ENCODE results near the gene RBM15B.

RBM15B gene

DNA sequence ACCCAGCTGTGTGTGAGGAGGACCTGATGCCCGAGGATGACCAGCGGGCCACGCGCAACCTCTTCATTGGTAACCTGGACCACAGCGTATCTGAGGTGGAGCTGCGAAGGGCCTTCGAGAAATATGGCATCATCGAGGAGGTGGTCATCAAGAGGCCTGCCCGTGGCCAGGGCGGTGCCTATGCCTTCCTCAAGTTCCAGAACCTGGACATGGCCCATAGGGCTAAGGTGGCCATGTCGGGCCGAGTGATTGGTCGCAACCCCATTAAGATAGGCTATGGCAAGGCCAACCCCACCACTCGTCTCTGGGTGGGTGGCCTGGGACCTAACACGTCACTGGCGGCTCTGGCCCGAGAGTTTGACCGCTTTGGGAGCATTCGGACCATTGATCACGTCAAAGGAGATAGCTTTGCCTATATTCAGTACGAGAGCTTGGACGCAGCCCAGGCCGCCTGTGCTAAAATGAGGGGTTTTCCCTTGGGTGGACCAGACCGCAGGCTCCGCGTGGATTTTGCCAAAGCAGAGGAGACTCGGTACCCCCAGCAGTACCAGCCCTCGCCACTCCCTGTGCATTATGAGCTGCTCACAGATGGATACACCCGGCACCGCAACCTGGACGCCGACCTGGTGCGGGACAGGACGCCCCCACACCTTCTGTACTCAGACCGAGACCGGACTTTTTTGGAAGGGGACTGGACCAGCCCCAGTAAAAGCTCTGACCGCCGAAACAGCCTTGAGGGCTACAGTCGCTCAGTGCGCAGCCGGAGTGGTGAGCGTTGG lies 1.5 kb downstream of the RBM15B start:
- no peak for DNase-seq

DNA sequence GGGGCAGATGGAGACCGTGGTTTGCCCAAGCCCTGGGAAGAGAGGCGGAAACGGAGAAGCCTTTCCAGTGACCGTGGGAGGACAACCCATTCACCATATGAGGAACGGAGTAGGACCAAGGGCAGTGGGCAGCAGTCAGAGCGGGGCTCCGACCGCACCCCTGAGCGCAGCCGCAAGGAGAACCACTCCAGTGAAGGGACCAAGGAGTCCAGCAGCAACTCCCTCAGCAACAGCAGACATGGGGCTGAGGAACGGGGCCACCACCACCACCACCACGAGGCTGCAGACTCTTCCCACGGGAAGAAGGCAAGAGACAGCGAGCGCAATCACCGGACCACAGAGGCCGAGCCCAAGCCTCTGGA lies 2.0 kb downstream of the RBM15B start:
- no peak for DNase-seq

DNA sequence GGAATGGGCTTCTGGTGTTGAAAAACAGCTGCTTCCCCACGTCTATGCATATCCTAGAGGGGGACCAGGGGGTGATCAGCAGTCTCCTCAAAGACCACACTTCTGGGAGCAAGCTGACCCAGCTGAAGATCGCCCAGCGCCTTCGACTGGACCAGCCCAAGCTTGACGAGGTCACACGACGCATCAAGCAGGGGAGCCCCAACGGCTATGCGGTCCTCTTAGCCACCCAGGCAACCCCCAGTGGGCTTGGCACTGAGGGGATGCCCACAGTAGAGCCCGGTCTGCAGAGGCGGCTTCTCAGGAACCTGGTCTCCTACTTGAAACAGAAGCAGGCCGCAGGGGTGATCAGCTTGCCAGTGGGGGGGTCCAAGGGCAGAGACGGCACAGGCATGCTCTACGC lies 2.5 kb downstream of the RBM15B start:
- DNase-seq = no peak

DNA sequence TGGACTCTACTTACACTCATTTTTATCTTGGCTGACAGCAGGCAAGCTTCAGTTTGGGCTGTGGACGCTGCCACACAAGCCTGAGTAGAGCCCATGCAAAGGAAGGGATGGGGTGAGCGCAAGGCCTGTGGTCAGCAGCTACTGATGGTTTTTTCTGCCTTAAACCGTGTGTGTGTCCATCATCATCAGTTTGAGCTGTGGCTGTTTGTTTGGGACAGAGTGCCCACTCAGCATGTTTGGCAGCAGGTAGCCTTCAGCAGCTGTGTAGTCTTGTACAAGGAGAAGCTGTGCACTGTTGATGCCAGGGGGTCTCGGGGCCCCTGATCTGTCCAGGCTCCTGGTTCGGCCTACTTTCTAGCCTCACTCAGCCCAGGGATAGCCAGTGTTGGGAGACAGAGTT lies 3.5 kb downstream of the RBM15B start:
- no peak for DNase-seq

DNA sequence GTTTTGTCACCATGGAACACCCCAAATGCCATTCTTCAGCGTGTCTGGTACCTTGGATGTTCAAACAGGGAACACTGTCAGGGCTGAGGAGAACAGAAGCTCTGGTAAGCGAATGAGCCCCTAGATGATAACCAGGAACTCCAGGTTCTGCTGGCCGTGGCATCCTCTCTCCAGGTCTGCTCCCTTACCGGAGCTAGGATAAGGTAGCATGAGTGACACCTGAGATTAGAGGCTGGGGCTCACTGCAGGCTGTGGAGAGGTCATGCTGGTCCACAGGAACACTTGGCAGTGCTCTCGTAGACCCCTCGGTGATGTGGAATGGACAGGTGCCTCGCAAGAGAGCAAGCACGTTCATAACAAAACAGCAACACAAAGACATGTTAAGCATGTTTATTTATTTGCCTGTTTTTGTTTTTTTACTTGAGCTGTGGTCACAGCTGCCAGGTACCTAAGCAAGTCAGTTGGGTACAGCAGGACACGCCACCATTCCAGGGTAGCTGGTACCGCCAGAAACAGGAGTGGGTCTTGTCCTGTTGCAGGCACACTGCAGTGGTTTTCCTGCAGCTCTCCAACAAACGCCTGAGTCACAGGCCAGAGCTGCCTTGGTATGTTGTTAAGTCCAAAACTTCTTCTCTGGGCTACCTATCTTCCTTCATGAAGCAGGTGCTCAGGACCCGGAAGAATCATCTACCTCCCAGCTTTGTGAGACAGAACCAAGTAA lies 4.6 kb downstream of the RBM15B start:
- DNase-seq = no peak

DNA sequence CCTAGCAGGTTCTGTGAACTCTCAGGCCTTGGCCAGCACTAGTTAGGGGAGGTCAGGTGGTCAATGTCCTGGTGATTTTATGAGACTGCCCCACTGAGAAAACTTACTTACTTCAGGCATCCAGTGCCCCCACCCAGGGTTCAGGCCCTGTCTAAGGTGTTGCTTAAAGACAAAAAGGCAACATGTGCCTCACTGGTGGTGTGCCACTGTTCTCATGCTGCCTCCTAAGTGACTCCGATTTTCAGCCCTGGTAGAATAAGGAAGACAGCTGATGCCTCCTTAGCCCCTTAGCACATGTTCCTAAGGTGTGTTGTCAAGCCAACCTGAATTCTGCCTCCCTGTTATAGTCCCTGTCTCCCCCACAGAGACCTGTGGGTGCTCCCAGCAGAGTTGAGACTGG lies 5.3 kb downstream of the RBM15B start:
- no peak for DNase-seq

DNA sequence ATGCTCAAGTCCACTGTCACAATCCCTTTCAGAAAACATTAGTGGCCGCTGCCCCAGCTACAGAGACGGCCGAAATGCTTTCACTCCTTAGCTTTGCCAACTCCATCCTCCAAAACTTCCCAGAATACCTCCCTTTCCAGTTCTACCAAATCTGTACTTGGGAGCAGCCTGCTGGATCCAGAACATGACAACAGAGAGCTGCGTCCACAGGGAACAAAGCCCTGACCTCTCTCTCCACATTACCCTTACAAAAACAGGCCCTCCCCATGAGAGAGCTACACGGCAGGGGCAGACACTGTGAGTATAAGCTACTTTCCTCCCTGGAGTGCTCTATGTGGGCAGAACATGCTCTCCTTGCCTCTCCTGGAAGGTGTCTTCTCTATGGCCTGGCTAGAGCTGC lies 6.3 kb downstream of the RBM15B start:
- DNase-seq = no peak

DNA sequence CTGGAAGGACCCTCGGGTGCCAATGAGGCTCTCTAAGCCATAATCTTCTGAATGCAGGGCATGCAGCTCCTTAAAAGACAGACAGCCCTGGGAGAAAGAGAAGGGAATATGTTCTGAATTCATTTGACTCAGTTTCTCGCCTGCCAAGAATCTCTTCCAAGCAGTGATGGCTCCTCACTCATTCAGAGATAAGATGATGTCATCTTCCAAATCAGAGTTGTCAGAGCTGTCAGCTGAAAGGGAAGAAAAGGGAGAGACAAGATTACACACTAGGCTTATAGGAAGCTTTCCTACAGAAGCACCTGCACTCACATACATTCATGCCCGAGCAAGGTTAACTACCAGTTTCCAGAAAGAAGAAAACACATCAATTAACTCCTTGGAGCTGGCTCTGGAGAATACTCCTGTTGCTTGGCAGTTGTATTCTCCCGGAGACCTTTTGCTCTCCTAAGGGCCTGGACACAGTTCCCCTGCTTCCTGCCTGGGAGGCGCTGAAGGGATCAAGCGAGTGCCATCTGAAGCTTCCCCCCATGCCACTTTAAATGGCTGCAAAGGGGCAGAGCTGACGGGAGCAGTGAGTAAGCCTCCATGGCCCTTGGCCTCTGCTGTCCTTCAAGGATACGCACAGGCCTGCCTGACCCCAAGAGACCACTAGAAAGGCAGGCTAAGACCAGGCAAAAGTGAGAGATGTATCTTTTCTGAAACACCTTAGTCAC lies 7.7 kb downstream of the RBM15B start:
- no peak for DNase-seq

DNA sequence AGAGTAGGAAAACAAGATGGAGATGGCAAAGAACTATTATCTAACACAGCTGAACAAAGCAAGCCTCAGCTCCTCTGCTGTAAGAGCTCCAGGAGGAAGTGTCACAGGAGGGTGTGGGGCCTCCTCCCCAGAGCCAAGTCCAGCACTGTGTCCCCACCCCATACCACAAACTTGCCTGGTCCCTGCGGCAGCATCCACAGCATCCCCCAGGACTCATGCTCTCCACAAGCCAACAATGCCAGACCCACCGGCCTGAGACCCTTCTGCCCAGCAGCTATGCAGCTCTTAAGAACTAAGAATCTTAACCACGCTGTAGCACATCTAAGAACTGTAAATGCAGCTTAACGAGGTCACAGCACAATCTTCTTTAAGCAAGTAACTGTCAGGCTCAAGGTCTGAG lies 9.1 kb downstream of the RBM15B start:
- DNase-seq = no peak

DNA sequence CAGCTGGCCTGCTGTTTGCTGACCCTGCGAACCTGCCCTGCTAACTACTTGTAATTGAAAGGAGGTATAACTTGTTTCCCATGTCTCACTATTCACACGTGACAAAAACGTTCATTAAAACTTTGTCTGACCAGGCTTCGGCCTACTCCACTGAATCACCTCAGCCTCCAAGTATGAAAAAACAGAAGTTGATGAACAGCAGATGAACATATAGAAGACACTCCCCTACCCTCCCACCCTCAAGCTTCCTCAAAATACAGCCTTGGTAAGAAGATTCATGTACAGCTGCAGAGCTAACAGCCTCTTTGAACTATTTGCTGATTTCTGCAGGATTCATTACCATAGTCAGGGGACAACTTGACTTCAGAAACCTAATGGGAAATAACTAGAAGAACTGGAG lies 10.7 kb downstream of the RBM15B start:
- DNase-seq = peak; percentile 73

DNA sequence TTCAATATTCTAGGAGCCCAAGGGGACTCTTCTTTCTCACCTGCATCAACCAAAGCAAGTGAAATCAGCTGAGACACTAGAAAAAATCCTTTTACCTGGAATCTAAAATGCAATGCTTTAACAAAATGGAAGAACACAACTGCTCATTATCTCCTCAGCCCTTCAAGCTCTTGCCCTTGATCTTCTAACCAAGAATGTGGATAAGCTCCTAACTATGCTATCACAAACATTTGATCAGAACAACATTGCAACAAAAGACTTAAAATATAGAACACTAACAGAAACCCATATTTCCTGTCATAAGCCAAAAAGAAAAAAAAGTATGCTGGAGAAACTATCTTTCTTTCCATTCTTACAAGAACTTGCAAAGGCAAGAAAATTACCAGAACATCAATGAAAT lies 12.6 kb downstream of the RBM15B start:
- no peak for DNase-seq

DNA sequence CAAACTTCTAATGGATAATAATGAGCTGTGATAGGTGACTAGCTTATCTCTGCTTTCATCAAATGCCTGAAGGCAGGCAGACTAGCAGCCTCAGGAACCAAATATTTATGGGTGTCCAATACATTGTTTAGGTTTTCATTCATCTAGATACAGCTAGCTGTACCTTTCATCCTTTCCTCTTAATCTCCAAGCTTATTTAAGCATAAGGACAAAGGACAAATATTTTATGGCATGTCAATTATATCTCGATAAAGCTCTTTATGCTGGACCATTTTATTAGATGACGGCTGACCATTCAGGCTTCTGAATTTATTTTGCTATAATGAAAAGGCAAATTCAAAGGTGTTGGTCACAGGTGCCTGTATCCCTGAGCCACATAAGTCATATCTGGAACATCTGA lies 16.9 kb downstream of the RBM15B start:
- no peak for DNase-seq

DNA sequence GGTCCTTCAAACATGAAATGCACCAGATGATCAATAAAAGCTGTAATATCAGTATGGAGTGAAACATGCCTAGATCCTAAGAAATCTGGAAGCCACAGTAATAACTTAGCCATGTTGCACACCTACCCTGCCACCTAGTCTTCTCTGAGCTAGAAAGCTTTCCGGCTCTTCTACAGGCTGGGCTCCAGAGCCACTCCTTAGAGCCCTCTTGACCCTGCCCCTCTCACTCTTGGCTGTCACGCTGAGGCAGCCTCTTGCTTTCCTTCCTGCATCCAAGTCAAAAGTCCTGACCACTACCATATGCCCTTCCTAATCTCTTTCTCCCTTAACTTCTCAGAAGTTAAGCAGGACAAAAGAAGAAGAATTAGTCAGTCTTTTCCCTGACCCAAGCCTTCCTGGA lies 17.7 kb downstream of the RBM15B start:
- DNase-seq = no peak

DNA sequence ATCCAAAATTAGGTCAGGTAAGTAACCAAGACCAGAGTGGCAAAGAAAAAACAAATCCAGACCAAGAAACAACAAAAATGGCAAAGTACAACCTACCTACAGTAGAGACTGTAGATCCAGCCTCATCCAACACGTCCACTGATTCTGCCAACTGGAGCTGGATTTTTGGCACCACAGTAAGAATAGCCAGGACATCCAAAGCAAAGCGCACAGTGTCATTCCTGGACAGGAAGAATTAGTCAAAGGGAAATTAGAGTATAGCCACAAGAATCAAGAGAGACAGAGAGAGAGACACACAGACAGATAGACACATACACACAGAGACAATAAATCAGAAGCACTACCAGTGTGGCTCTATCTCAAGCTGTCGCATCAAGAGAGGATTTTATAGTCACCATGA lies 31.1 kb downstream of the RBM15B start:
- no peak for DNase-seq

DNA sequence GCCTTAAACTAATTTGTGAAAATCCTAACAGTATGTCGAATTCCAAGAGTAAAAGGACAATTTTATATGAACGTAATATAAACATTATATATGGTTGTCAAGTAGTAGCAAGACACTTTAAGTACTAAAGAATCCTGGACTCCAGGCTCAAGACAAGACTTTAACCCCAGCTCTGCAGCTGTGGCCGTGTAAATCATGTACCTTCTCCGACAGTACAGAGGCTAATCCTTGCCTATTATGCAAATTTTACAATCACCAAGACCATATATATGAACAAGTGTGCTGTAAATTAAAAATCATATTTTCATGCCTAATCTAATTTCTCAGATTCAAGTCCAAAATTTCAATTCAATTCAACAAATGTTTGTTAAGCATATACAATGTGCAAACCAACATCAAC lies 35.8 kb downstream of the RBM15B start:
- no peak for DNase-seq

DNA sequence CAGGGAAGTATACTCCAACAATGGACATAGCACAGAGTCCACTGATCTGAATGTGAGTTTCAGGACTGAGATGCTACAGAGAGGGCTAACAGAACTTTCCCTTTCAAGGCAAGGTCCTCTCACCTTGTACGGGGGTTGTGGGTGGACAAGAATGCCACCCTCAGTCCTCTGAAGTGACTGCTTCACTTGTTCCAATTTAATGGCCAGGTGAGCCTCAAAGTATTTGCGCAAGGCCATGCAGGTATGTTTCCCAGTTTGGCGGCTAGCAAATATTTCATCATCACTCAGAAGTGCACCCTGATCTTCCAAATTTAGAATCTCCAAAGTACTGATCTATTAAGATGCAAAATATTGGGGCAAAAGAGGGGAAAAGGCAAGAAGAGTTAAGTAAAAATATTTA lies 38.1 kb downstream of the RBM15B start:
- DNase-seq = no peak

DNA sequence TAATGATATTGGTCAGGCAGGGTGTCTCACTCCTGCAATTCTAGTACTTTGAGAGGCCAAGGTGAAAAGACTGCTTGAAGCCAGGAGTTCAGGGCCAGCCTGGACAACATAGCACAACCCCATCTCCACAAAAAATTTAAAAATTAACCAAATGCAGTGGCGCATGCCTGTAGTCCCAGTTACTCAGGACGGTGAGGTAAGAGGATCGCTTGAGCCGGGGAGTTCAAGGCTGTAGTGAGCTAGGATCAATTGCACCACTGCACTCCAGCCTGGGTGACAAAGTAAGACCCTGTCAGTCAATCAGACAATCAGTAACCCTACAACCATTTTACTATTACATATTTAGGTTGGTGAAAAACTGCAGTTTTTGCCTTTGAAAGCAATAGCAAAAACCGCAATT lies 43.0 kb downstream of the RBM15B start:
- DNase-seq = no peak

DNA sequence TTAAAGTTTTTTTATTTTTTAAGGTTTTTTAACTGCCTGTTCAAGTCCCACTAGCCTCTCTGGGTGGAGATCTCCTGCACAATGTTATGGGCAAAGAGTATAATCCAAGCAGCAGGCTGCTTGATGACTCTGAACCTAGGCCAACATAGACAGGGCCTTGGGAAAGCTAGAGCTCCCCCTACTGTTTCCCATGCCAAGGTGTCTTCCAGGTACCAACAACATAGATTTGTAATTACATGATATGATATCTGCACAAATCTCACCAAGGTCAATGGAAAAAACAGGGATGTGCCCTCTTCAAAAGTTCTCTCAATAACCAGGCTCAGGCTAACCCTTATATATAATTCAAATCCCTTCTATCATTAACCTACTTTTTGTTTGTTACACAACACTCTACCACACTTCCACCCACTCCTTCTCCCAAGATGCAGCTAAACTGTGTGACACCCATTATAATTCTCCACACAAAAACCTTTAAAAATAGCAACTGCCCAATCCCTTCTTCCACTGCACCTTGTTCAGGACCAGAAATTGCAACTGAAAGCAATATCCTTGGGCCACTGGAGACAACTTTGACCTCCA lies 43.8 kb downstream of the RBM15B start:
- peak; percentile 59 for DNase-seq

DNA sequence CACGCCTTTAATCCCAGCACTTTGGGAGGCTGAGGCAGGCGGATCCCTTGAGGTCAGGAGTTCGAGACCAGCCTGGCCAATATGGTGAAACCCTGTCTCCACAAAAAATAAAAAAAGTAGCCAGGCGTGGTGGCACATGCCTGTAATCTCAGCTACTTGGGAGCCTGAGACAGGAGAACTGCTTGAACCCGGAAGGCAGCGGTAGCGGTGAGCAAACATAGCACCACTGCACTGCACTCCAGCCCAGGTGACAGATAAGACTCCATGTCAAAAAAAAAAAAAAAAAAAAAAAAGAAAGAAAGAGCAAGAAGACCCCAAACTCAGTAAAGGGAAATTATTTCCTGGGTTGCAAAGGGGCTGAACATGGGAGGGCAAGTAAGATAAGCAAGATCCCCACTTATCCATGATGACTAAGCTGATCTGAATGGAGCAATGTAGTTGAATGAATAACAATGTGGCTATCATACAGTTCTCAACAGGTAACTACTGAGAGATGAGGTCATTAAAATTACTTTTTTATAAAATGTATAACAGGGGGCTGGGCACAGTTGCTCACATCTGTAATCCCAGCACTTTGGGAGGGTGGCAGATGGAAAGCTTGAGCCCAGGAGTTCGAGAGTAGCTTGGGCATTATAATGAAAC lies 46.0 kb downstream of the RBM15B start:
- no peak for DNase-seq

DNA sequence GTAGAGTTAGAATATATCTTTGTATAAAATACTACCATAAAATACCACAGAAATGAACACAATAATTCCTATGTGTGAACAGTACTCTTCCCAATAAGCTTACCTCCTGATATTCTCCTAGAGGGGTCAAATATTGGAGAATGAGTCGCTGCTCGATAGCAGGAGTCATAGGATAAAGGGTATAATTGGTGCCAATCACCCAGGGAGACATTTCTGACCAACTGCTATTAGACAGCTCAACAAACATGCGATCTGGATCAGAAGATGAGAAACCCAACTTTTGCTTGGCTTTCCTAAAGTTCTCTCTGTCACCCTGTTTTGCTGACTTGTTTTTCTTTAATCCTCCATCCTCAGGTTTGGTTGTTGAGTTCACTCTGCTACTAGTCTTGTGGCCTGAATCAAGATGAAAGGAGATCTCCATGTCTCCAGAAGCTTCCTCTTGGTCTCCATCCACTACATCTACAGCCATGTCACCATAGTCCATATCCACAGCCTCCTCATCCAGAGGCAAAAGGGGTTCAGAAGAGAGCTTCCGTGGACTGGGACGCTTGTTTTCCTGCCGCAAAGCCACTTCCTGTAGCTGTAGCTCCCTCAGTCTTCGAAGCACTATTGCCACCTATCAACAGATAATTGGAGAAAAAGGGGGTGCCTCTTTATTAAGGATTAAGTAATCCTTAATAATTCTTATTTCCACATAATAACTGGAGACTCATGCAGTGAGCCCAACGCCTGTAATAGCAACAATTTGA lies 50.4 kb downstream of the RBM15B start:
- no peak for DNase-seq

DNA sequence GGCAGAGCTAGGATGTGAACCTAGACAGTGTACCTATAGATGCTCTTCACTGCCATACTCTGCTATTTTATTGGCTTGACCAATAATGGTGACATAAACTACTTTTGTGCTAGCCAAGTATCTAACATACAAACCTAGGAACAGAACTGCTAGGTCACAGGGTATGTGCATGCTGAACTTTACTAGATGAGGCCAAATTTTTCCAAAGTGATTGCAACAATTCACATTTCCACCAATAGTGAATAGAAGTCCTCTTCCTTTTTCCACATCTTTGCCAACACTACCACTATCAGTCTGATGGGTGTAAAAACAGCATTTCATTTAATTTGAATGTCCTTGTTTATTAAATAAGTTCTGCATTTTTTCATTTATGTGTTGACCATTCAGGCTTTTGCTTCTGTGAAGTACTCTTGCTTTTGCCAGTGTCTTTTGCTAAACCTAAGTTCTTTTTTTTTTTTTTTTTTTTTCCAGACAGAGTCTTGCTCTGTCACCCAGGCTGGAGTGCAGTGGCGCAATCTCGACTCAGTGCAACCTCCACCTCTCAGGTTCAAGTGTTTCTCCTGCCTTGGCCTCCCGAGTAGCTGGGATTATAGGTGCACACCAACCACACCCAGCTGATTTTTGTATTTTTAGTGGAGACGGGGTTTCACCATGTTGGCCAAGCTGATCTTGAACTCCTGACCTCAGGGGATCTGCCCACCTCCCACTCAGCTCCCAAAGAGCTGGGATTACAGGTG lies 54.6 kb downstream of the RBM15B start:
- DNase-seq = no peak

Measured in suppressor macrophage treated with lipopolysaccharide for 4 hours (primary cell).